HCT116 (cell line): ENCODE data around the gene NFE2L2. TPM values are rescaled to one million over a fixed set of nuclear protein-coding genes. Genes with fewer than 3 reads are reported as not detected.

Experiments used
- ATAC-seq: fragments of 200-7000 bp; cut with Tn5 transposase; 2 replicates; pipeline ENCODE4 v1.9.1; 2020; ENCODE audit warnings: mild to moderate bottlenecking, moderate library complexity
- BruUV-seq: library from RNA; stranded (reverse); fragments of 400-500 nt; replicated peaks from 2 replicates; lab custom pipeline; 2021; lab: Mats Ljungman, UMichigan
- CTCF ChIA-PET: fragments of 300-600 bp; sonication (Branson Sonifier 250); formaldehyde crosslinking; loops from one replicate; lab custom pipeline; 2021; ENCODE audit warnings: antibody characterized with exemption; lab: Charles Lee
- POLR2A ChIA-PET: fragments of 300-600, 350-600 bp; sonication (Branson Sonifier 250); formaldehyde crosslinking; loops from one replicate; lab custom pipeline; 2021; ENCODE audit warnings: antibody characterized with exemption; lab: Charles Lee
- RAD21 ChIA-PET, 2 experiments: fragments of 300-600 bp; sonication (Branson Sonifier 250); formaldehyde crosslinking; loops; one replicate each; lab custom pipeline; 2023; ENCODE audit warnings: low total read pairs in 2 of 2; ENCODE audit not compliant: uncharacterized antibody in 2 of 2, unreplicated experiment in 2 of 2, low non-redundant PET in 1 of 2; lab: Charles Lee
- DNase-seq: peaks from one replicate; pipeline ENCODE4 v3.0.0-alpha.2; 2010; ENCODE audit warnings: low read depth, low spot score
- H2AFZ ChIP-seq: fragments of 200-600 bp; shearing (Covaris generic), sonication (generic); 2 replicates; pipeline ENCODE4 v1.6.1; 2017; ENCODE audit warnings: low read depth, mixed run types, mixed read lengths, antibody characterized with exemption, low read length; ENCODE audit not compliant: poor library complexity, severe bottlenecking
- H3K27ac ChIP-seq: 2 replicates; pipeline ENCODE4 v1.5.1; 2012; ENCODE audit warnings: low read depth, low read length
- H3K27me3 ChIP-seq: fragments of 200-600 bp; sonication (generic); 2 replicates; pipeline ENCODE4 v1.6.1; 2016; ENCODE audit warnings: mixed run types, low read length, mixed read lengths; ENCODE audit not compliant: insufficient read depth
- H3K36me3 ChIP-seq, 2 experiments: fragments of 200-500 bp in 1 of 2; fragments of 200-600 bp in 1 of 2; sonication (Bioruptor generic) in 1 of 2; sonication (generic) in 1 of 2; 2 replicates each; pipeline versions ENCODE4 v1.5.1 to v1.6.1; 2014 to 2016; ENCODE audit warnings: low read length in 2 of 2, inconsistent platforms in 1 of 2, mixed read lengths in 1 of 2, mixed run types in 1 of 2; ENCODE audit not compliant: insufficient read depth in 2 of 2, control insufficient read depth in 1 of 2
- H3K4me1 ChIP-seq, 2 experiments: fragments of 200-600 bp in 1 of 2; sonication (generic) in 1 of 2; 2 replicates each; pipeline versions ENCODE4 v1.5.1 to v1.6.1; 2012 to 2017; ENCODE audit warnings: low read length in 2 of 2, inconsistent platforms in 1 of 2, mild to moderate bottlenecking in 1 of 2, mixed read lengths in 1 of 2, mixed run types in 1 of 2, moderate library complexity in 1 of 2; ENCODE audit not compliant: insufficient read depth in 2 of 2, control insufficient read depth in 1 of 2
- H3K4me2 ChIP-seq: fragments of 200-600 bp; sonication (generic); 2 replicates; pipeline ENCODE4 v1.6.1; 2017; ENCODE audit warnings: mixed run types, low read length, mixed read lengths
- H3K4me3 ChIP-seq, 2 experiments: fragments of 200-600 bp in 1 of 2; sonication (generic) in 1 of 2; replicated peaks in 1 of 2; 2 replicates each; pipeline ENCODE4 v1.5.1; 2011 to 2016; ENCODE audit warnings: low read length in 2 of 2, control low read depth in 1 of 2, low read depth in 1 of 2, mild to moderate bottlenecking in 1 of 2, mixed read lengths in 1 of 2, mixed run types in 1 of 2
- H3K79me2 ChIP-seq: fragments of 200-600 bp; sonication (generic); 2 replicates; pipeline ENCODE4 v1.6.1; 2017; ENCODE audit warnings: mild to moderate bottlenecking, mixed run types, low read length, moderate library complexity, mixed read lengths; ENCODE audit not compliant: insufficient read depth
- H3K9ac ChIP-seq: fragments of 200-600 bp; sonication (generic); 2 replicates; pipeline ENCODE4 v1.6.1; 2016; ENCODE audit warnings: low read length, mixed read lengths
- H3K9me2 ChIP-seq: fragments of 200-600 bp; sonication (generic), shearing (Covaris generic); 2 replicates; pipeline ENCODE4 v1.6.1; 2017; ENCODE audit warnings: mixed run types, mild to moderate bottlenecking, moderate library complexity; ENCODE audit not compliant: insufficient read depth
- H3K9me3 ChIP-seq, 2 experiments: fragments of 200-500 bp in 1 of 2; fragments of 200-600 bp in 1 of 2; sonication (Bioruptor generic) in 1 of 2; sonication (generic) in 1 of 2; 2 replicates each; pipeline ENCODE4 v1.6.1; 2014 to 2017; ENCODE audit warnings: low read length in 2 of 2, mixed read lengths in 2 of 2, inconsistent platforms in 1 of 2, low read depth in 1 of 2, mild to moderate bottlenecking in 1 of 2, mixed run types in 1 of 2, moderate library complexity in 1 of 2; ENCODE audit not compliant: control insufficient read depth in 1 of 2, insufficient read depth in 1 of 2
- H4K20me1 ChIP-seq: fragments of 200-600 bp; sonication (generic), shearing (Covaris generic); 2 replicates; pipeline ENCODE4 v1.6.1; 2017; ENCODE audit warnings: mixed run types, mild to moderate bottlenecking, moderate library complexity; ENCODE audit not compliant: insufficient read depth
- ATF3 ChIP-seq: IDR thresholded peaks from 2 replicates; pipeline ENCODE4 v1.6.1; 2012
- CBX3 ChIP-seq: IDR thresholded peaks from 2 replicates; pipeline ENCODE4 v1.6.1; 2012; ENCODE audit warnings: low read depth
- EGR1 ChIP-seq: IDR thresholded peaks from 2 replicates; pipeline ENCODE4 v1.6.1; 2012; ENCODE audit warnings: low read depth
- ELF1 ChIP-seq: IDR thresholded peaks from 2 replicates; pipeline ENCODE4 v1.6.1; 2012; ENCODE audit warnings: low read depth, borderline replicate concordance
- FOSL1 ChIP-seq: IDR thresholded peaks from 2 replicates; pipeline ENCODE4 v1.6.1; 2012; ENCODE audit warnings: low read depth
- RAD21 ChIP-seq: IDR thresholded peaks from 2 replicates; pipeline ENCODE4 v1.6.1; 2012; ENCODE audit warnings: low read depth, mild to moderate bottlenecking
- REST ChIP-seq: IDR thresholded peaks from 2 replicates; pipeline ENCODE4 v1.6.1; 2012; ENCODE audit warnings: low read depth
- SP1 ChIP-seq: IDR thresholded peaks from 2 replicates; pipeline ENCODE4 v1.6.1; 2012; ENCODE audit warnings: low read depth
- YY1 ChIP-seq: IDR thresholded peaks from 2 replicates; pipeline ENCODE4 v1.6.1; 2011; ENCODE audit warnings: low read length, low read depth, moderate library complexity, mild to moderate bottlenecking; ENCODE audit not compliant: insufficient replicate concordance; ENCODE audit errors: extremely low read depth
- ZFX ChIP-seq: fragments of 450-650 bp; IDR thresholded peaks from 2 replicates; pipeline ENCODE4 v1.6.1; 2017
- intact Hi-C: fragments of 100-400 bp; cut with micrococcal nuclease; formaldehyde crosslinking; loops from 2 replicates; pipeline ENCODE4 v1.10.0; 2022
- total RNA-seq: library from RNA; stranded (reverse); gene quantifications from one replicate; pipeline ENCODE4 v1.2.1, GENCODE V29; 2021; ENCODE audit not compliant: unreplicated experiment

Gene NFE2L2
- total RNA-seq, 1 experiment from 2014 or later, result 106 TPM

GRCh38 chr2:177289824-177290628, 25.5 kb upstream of the NFE2L2 start:
- no peak for DNase-seq
- ChIA-PET RAD21 (no interaction called here), POLR2A (interaction anchor here (1.2 kb wide), 1 partner anchor 25 kb away, joined by 3 read pairs; no protein-coding TSS in a partner anchor), CTCF (no interaction called here)
- Histone ChIP-seq H3K79me2 (no peaks in the 10 kb centered on the region), H3K9me2 (no peaks in the 10 kb centered on the region), H3K27ac (no peak overlapping the region), H3K4me3 (no peak overlapping the region), H3K4me2 (no peak overlapping the region), H4K20me1 (no peaks in the 10 kb centered on the region), H3K36me3 (no peaks in the 10 kb centered on the region), H3K27me3 (no peaks in the 10 kb centered on the region), H3K4me1 (no peaks in the 10 kb centered on the region), H2AFZ (no peak overlapping the region), H3K9me3 (no peaks in the 10 kb centered on the region), H3K9ac (no peak overlapping the region)
- no TSS peak for BruUV-seq
- ATAC-seq, result no peak
- TF ChIP-seq RAD21, result no peak
- TF ChIP-seq ZFX, result 0 out of 2 replicates have a peak, but pooled peaks have one; percentile 13
- intact Hi-C loops, result no loop called here

- ChIA-PET RAD21 (no interaction called here), CTCF (no interaction called here), POLR2A (no interaction called here)
- H2AFZ ChIP-seq, result no peak overlapping the region
- peaks cover 0 to under 1% of the 10 kb centered on the region in 2 experiments; a peak in 1 of 4 replicates for H3K4me1 ChIP-seq
- ATAC-seq (no peak), DNase-seq (no peak)
- no peaks in the 10 kb centered on the region for H3K36me3 ChIP-seq
- BruUV-seq, result no TSS peak
- no peaks in the 10 kb centered on the region for H4K20me1 ChIP-seq
- no peaks in the 10 kb centered on the region for H3K9me2 ChIP-seq
- H3K79me2 ChIP-seq, result no peaks in the 10 kb centered on the region
- H3K9me3 ChIP-seq, result no peaks in the 10 kb centered on the region
- intact Hi-C loops, result no loop called here
- no peak overlapping the region for H3K27ac ChIP-seq
- H3K27me3 ChIP-seq, result no peaks in the 10 kb centered on the region
- H3K4me2 ChIP-seq, result no peak overlapping the region
- TF ChIP-seq ZFX (no peak), ATF3 (no peak), REST (no peak), YY1 (no peak), RAD21 (no peak), EGR1 (no peak), FOSL1 (no peak), SP1 (no peak), ELF1 (no peak), CBX3 (no peak)
- no peak overlapping the region for H3K9ac ChIP-seq
- no peak overlapping the region for H3K4me3 ChIP-seq
Observed at GRCh38 chr2:177287814-177288213, 23.3 kb upstream of the NFE2L2 start.
